HG02571 (cell line): ENCODE results near the gene NRSN2.
A peak's percentile ranks its signal among the peaks of the same experiment; 100 is the strongest.
"Not testable (repeated sequence)": the region's sequence is repeated elsewhere in the genome, so short reads cannot be mapped to it uniquely, and the experiment has no call there.

Experiments used
- ATAC-seq: cut with Tn5 transposase; IDR thresholded peaks from one replicate; pipeline ENCODE4 v1.9.1; 2021; ENCODE audit warnings: mild to moderate bottlenecking, moderate library complexity; ENCODE audit not compliant: unreplicated experiment

The NRSN2 gene

GRCh38 chr20:373171-373890 is 26.4 kb downstream of the NRSN2 start:
- ATAC-seq: no peak

- no peak for ATAC-seq
Measured at GRCh38 chr20:375265-375889, 28.5 kb downstream of the NRSN2 start.

GRCh38 chr20:376089-376488 is 29.2 kb downstream of the NRSN2 start:
- no peak for ATAC-seq

DNA sequence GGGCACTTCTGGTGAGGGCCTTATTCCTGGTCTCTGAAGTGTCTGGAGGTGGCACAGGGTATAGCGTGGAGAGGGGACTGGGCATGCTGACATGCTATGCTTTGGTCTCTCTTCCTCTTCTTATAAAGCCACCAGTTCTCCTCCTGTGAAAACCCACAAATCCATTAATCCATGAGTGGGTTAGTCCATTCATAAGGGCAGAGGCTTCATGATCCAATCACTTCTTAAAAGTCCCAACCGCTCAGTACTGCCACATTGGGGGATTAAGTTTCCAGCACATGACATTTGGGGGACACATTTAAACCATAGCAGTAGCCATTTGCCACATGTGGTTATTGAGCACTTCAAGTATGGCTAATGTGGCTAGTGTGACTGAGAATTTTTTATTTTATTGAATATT is 29.8 kb downstream of the NRSN2 start:
- ATAC-seq: no peak

GRCh38 chr20:377578-377977 is 30.7 kb downstream of the NRSN2 start:
- not testable (repeated sequence) for ATAC-seq

GRCh38 chr20:378961-379336 is 32.0 kb downstream of the NRSN2 start:
- ATAC-seq: no peak

GRCh38 chr20:380763-381580 is 34.1 kb downstream of the NRSN2 start:
- ATAC-seq: peak; percentile 50

GRCh38 chr20:381581-382290 is 34.8 kb downstream of the NRSN2 start:
- peak; percentile 57 for ATAC-seq

DNA sequence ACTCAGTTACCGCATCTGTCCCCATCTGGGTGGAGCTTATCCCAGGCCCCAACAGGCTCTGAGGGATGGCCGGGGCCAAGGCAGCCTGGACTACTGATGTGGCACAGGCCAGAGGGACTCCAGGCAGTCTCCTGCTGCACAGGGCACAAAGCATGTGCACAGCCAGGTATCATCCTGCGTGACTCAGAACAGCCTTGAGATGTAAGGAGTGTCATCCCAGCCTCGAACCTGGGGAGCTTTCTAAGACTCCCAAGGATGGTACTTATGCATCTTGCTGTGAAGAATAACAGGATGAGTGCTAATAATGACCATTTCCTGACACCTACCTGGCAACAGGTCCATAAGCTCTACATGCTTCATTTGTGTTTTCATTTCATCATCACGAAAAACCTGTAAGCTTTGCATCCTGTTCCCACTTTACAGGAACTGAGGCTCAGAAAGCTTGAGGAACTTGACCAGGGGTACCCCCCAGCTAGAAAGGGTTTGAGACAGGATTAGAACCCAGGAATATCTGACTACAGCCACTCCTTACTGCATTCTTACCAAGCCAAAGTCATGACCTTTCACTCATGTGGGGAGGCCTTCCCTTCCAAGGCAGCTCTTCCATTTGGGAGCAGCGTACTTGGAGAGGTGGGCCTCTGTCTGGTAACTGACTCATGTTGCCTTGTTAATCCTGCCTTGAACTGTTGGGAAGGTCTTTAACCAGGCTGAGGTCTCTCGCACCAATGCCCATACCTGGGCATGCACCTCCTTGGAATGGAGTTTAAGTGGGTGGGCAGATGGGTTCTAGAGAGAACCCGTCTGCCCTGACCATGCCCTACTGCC is 35.6 kb downstream of the NRSN2 start:
- ATAC-seq: no peak

GRCh38 chr20:383889-384288 is 37.0 kb downstream of the NRSN2 start:
- ATAC-seq: no peak

GRCh38 chr20:384723-385122 is 37.8 kb downstream of the NRSN2 start:
- no peak for ATAC-seq

DNA sequence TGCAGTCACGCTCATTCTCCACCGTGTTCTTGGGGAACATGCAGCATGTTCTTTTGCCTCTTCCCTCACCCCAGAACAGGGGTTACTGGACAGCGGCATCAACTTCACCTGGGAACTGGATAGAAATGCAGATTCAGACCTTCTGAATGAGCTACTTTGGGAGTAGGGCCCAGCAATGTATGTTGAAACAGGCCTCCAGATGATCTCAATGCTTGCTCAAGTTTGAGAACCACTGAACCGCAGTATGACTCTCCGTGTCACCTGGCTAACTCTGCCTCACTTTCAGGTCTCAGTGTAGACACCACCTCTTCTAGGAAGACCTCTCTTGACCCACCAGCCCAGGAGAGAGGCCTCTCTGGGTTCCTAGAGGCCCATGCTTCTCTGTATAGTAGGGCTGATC is 38.5 kb downstream of the NRSN2 start:
- no peak for ATAC-seq

GRCh38 chr20:386634-387033 is 39.7 kb downstream of the NRSN2 start:
- ATAC-seq: not testable (repeated sequence)

DNA sequence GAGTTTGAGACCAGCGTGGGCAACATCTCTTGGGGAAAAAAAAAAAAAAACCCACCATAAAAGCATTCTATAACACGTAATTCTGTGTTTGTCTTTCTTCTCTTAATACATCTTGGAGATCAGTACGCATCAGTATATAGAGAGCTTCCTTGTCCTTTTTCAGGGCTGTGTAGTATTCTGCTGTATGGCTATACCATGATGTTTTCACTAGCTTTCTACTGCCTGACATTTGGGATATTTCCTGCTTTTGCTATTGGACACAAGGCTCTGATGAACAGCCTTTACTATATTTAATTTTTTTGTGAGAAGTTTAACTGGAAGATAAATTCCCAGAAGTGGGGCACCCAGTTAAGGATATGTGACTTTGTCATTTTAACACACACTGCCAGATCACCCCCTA is 40.6 kb downstream of the NRSN2 start:
- no peak for ATAC-seq

- ATAC-seq: no peak
Measured at GRCh38 chr20:388034-388994, 41.4 kb downstream of the NRSN2 start.

DNA sequence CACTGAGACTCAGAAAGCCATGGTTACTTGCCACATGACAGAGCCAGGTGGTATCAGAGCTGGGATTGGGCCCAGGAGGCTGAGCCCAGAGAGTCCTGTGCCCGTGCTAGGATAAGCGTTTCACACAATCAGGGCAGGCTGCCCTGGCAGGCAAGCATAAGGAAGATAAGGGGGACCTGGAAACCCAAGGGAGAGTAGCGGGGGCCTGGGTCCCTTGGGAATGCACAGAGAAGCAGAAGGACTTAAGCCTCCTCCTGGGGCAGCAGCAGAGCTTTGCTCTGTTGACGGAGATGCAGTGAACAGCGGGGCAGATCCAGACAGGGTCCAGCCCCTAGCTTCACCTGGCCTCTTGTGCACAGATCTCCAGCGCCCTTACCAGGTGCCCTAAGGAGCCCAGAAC is 42.3 kb downstream of the NRSN2 start:
- ATAC-seq: no peak

DNA sequence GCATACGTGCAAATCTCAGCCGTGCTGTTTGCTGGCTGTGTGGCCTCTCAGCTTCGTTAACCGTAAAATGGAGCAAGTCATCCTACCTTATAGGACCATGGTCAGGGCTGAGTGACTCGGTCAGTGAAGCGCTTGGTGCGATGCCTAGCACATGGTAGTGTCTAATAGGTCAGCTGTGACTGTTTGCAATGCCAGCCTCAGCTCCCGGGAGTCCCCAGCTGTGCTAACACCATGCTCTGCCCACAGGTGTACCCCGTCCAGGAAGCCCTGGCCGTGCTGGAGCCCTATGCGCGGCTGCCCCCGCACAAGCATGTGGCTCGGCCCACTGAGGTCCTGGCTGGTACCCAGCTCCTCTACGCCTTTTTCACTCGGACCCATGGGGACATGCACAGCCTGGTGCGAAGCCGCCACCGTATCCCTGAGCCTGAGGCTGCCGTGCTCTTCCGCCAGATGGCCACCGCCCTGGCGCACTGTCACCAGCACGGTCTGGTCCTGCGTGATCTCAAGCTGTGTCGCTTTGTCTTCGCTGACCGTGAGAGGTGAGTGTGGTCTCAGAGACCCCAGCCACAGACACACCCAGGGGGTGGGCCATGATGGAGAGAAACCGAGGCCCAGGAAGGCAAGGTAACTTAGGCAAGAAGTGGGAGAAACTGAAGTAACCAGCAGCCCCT is 44.3 kb downstream of the NRSN2 start:
- no peak for ATAC-seq

DNA sequence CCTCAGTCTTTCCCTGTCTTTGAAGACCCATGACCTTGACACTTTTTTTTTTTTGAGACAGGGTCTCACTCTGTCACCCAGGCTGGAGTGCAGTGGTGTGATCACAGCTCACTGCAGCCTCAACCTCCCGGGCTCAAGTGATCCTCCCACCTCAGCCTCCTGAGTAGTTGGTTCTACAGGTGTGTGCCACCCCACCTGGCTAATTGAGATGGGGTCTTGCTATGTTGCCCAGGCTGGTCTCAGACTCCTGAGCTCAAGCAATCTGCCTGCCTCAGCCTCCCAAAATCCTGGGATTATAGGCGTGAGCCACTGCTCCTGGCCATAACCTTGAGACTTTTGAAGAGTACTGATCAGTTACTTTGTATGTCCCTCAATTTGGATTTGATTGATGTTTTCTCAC is 46.4 kb downstream of the NRSN2 start:
- not testable (repeated sequence) for ATAC-seq

- ATAC-seq: no peak
Measured at GRCh38 chr20:396252-396618, 49.3 kb downstream of the NRSN2 start.
